ENCODE measurements around the gene TMEM54.
A peak's percentile ranks its signal among the peaks of the same experiment; 100 is the strongest.

TMEM54 gene

DNA sequence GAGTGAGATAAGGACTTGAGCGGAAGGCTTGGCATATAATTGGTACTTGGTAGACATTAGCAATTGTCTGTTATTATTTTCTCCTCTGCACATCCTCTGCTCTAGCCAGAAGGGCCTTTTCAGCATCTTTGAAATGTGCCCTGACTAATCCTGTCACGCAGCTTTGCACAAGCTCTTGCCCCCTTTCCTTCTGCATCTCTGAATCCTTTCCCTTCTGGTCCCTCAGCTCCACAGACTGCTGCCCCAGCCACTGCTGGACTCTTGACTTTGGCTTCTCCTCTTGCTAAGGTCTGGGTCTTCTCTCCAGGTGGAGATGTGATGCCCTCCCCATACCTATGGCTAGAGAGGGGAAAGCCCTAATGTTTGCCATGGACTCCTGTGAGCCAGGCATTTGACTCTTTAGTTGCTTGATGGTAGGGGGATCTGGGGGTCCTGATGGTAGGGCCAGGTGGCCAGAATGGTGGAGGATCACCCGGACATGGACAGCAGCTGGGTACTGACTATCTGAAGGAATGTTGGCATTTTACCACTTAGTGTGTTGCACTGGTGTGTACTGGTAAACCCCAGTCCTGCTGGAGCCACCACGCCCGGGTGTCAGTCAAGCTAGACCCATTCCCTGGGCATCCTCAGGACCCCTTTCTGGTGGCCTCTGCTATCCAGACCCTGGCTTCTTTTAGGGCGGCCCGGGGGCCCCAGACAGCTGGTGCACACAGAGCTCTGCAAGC is 10.5 kb downstream of the TMEM54 start (continued):
- TF ChIP-seq, protein P1, sequence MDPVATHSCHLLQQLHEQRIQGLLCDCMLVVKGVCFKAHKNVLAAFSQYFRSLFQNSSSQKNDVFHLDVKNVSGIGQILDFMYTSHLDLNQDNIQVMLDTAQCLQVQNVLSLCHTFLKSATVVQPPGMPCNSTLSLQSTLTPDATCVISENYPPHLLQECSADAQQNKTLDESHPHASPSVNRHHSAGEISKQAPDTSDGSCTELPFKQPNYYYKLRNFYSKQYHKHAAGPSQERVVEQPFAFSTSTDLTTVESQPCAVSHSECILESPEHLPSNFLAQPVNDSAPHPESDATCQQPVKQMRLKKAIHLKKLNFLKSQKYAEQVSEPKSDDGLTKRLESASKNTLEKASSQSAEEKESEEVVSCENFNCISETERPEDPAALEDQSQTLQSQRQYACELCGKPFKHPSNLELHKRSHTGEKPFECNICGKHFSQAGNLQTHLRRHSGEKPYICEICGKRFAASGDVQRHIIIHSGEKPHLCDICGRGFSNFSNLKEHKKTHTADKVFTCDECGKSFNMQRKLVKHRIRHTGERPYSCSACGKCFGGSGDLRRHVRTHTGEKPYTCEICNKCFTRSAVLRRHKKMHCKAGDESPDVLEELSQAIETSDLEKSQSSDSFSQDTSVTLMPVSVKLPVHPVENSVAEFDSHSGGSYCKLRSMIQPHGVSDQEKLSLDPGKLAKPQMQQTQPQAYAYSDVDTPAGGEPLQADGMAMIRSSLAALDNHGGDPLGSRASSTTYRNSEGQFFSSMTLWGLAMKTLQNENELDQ (tag by site-specific recombination; IDR thresholded peaks at IDR 0.05; ENCODE audit: low read depth) = no peak
- TF ChIP-seq ZNF777 (tag by site-specific recombination; IDR thresholded peaks at IDR 0.05; ENCODE audit: borderline replicate concordance) (no peak), ZNF792 (tag by site-specific recombination; IDR thresholded peaks at IDR 0.05) (no peak), ZNF426 (tag by site-specific recombination; IDR thresholded peaks at IDR 0.05) (no peak), ZFHX2 (tag by site-specific recombination; conservative IDR thresholded peaks at IDR 0.05) (no peak), ZNF555 (tag by site-specific recombination; conservative IDR thresholded peaks at IDR 0.05) (no peak)

DNA sequence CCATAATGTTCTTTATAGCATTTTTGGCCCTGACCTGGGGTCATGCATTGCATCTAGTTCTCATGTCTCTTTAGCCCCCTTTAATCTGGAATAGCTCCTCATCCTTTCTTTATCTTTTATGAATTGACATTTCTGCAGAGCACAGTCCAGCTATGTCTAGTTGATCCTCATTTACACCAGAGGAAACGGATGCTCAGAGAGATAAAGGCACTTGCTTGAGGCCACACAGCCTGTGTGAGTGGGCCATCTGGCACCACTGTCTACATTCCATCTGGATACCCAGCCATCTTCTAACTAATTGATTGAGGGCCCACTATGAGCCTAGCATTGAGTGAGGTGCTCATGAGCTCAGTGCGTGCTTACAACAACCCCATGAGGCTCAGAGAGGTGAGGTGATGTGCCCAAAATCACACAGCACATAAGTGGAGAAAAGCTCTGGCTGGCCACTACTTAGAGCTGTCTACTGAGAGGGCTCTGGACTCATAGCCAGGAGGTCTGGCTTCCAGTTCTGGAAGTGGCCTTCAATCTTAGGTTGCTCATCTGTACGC is 11.4 kb downstream of the TMEM54 start:
- ChIA-PET POLR2A (interaction anchor here (0.6 kb wide), 1 partner anchor 143 kb away, joined by 6 read pairs; no protein-coding TSS in a partner anchor), CTCF (interaction anchor here (0.7 to 4.9 kb wide), 4 partner anchors 9 to 206 kb away, joined by 3 to 50 read pairs (median 4); no protein-coding TSS in a partner anchor)
- no peaks in the 10 kb centered on the region for H3K36me3 ChIP-seq (ENCODE audit: control insufficient read depth in 2 of 2, insufficient read depth in 1 of 2, low read length in 2 of 2)

DNA sequence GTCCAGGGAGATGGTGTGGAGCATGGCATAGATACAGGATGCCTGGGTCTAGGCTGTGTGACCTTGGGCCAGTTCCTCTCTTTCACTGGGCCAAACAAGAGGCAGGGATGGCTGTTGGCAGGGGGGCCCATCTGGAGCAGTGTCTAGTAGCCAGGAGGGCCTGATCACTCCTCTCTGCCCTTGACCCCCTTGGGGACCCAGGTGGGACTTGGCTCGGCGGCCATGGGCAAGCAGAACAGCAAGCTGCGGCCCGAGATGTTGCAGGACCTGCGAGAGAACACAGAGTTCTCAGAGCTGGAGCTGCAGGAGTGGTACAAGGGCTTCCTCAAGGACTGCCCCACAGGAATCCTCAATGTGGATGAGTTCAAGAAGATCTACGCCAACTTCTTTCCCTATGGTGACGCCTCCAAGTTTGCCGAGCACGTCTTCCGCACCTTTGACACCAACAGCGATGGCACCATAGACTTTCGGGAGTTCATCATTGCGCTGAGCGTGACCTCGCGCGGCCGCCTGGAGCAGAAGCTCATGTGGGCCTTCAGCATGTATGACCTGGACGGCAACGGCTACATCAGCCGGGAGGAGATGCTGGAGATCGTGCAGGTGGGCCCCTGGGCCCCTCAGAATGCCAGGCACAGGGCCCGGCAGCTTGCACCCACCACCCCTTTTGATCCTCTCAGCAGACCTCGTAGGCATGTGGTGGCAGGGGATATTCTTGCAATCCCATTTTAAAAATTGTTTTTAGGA is 12.3 kb downstream of the TMEM54 start:
- Histone ChIP-seq H3K4me3 (ENCODE audit: low read depth, low read length) (no peak overlapping the region), H3K9me3 (ENCODE audit: control insufficient read depth, insufficient read depth, low read depth, low read length) (no peaks in the 10 kb centered on the region), H3K27ac (ENCODE audit: extremely low read depth, low read depth, low read length) (no peak overlapping the region), H3K36me3 (ENCODE audit: control insufficient read depth in 2 of 2, insufficient read depth in 1 of 2, low read length in 2 of 2) (no peaks in the 10 kb centered on the region), H3K4me1 (ENCODE audit: control insufficient read depth, insufficient read depth, low read length) (no peaks in the 10 kb centered on the region)
- no peak for TF ChIP-seq TCF7L2 (IDR thresholded peaks at IDR 0.05; ENCODE audit: borderline replicate concordance, low read depth, low read length)
- TF ChIP-seq, protein P2, sequence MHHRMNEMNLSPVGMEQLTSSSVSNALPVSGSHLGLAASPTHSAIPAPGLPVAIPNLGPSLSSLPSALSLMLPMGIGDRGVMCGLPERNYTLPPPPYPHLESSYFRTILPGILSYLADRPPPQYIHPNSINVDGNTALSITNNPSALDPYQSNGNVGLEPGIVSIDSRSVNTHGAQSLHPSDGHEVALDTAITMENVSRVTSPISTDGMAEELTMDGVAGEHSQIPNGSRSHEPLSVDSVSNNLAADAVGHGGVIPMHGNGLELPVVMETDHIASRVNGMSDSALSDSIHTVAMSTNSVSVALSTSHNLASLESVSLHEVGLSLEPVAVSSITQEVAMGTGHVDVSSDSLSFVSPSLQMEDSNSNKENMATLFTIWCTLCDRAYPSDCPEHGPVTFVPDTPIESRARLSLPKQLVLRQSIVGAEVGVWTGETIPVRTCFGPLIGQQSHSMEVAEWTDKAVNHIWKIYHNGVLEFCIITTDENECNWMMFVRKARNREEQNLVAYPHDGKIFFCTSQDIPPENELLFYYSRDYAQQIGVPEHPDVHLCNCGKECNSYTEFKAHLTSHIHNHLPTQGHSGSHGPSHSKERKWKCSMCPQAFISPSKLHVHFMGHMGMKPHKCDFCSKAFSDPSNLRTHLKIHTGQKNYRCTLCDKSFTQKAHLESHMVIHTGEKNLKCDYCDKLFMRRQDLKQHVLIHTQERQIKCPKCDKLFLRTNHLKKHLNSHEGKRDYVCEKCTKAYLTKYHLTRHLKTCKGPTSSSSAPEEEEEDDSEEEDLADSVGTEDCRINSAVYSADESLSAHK (tag by site-specific recombination; IDR thresholded peaks at IDR 0.05) = no peak
- TF ChIP-seq KLF9 (tag by site-specific recombination; IDR thresholded peaks at IDR 0.05; ENCODE audit: low read depth) = no peak
- TF ChIP-seq, protein P3, sequence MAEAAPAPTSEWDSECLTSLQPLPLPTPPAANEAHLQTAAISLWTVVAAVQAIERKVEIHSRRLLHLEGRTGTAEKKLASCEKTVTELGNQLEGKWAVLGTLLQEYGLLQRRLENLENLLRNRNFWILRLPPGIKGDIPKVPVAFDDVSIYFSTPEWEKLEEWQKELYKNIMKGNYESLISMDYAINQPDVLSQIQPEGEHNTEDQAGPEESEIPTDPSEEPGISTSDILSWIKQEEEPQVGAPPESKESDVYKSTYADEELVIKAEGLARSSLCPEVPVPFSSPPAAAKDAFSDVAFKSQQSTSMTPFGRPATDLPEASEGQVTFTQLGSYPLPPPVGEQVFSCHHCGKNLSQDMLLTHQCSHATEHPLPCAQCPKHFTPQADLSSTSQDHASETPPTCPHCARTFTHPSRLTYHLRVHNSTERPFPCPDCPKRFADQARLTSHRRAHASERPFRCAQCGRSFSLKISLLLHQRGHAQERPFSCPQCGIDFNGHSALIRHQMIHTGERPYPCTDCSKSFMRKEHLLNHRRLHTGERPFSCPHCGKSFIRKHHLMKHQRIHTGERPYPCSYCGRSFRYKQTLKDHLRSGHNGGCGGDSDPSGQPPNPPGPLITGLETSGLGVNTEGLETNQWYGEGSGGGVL (tag by site-specific recombination; IDR thresholded peaks at IDR 0.05) = no peak
- TF ChIP-seq ZNF169 (tag by site-specific recombination; IDR thresholded peaks at IDR 0.05) = no peak
- no peak for TF ChIP-seq KLF8 (tag by site-specific recombination; IDR thresholded peaks at IDR 0.05)
- ChIA-PET CTCF (interaction anchor here (1.2 to 4.9 kb wide), 3 partner anchors 10 to 14 kb away, joined by 4 to 50 read pairs (median 6); no protein-coding TSS in a partner anchor), POLR2A (no interaction called here)

More for the DNA sequence above, 11.4 kb downstream of the TMEM54 start:
- Histone ChIP-seq H3K4me1 (ENCODE audit: control insufficient read depth, insufficient read depth, low read length) (no peaks in the 10 kb centered on the region), H3K4me3 (ENCODE audit: low read depth, low read length) (no peak overlapping the region), H3K27ac (ENCODE audit: extremely low read depth, low read depth, low read length) (no peak overlapping the region), H3K9me3 (ENCODE audit: control insufficient read depth, insufficient read depth, low read depth, low read length) (no peaks in the 10 kb centered on the region)
- TF ChIP-seq KLF7 (tag by site-specific recombination; IDR thresholded peaks at IDR 0.05; ENCODE audit: borderline replicate concordance) (no peak), ZNF768 (tag by site-specific recombination; IDR thresholded peaks at IDR 0.05) (0 out of 2 replicates have a peak, but pooled peaks have one; percentile 13)

All from HEK293 (cell line).